NCI-H2171 (cell line): ENCODE results near the gene MTHFSD.

Source experiments
- DNase-seq: peaks from one replicate; lab custom pipeline; 2025; lab: John Stamatoyannopoulos, UW

Gene MTHFSD

GRCh38 chr16:86490859-86491639 lies 64.0 kb downstream of the MTHFSD start:
- no peak for DNase-seq

GRCh38 chr16:86485746-86486145 lies 69.3 kb downstream of the MTHFSD start:
- no peak for DNase-seq

GRCh38 chr16:86484240-86484639 lies 70.8 kb downstream of the MTHFSD start:
- no peak for DNase-seq

GRCh38 chr16:86481607-86482006 lies 73.4 kb downstream of the MTHFSD start:
- no peak for DNase-seq

- DNase-seq: no peak
Measured at GRCh38 chr16:86480444-86480843, 74.6 kb downstream of the MTHFSD start.
